NAMALWA (cell line): ENCODE measurements around the gene C19orf38.
A peak's percentile ranks its signal among the peaks of the same experiment; 100 is the strongest.
"Not testable (repeated sequence)": the region's sequence is repeated elsewhere in the genome, so short reads cannot be mapped to it uniquely, and the experiment has no call there.

Source experiments
- DNase-seq: peaks from one replicate; pipeline ENCODE4 v3.0.0-alpha.2; 2015; ENCODE audit warnings: low spot score

The C19orf38 gene

GRCh38 chr19:10823690-10824089 is 24.5 kb upstream of the C19orf38 start:
- DNase-seq = no peak

GRCh38 chr19:10826231-10826630 is 22.0 kb upstream of the C19orf38 start:
- DNase-seq = no peak

- no peak for DNase-seq
Measured at GRCh38 chr19:10826846-10827245, 21.4 kb upstream of the C19orf38 start.

GRCh38 chr19:10828981-10829821 is 19.0 kb upstream of the C19orf38 start:
- peak; percentile 55 for DNase-seq

GRCh38 chr19:10829967-10830366 is 18.2 kb upstream of the C19orf38 start:
- no peak for DNase-seq

- no peak for DNase-seq
Measured at GRCh38 chr19:10830370-10830769, 17.8 kb upstream of the C19orf38 start.

- DNase-seq = no peak
Measured at GRCh38 chr19:10830931-10831779, 17.1 kb upstream of the C19orf38 start.

- no peak for DNase-seq
Measured at GRCh38 chr19:10831987-10832938, 16.0 kb upstream of the C19orf38 start.

GRCh38 chr19:10832939-10833296 is 15.3 kb upstream of the C19orf38 start:
- DNase-seq = no peak

GRCh38 chr19:10835089-10835753 is 13.0 kb upstream of the C19orf38 start:
- DNase-seq = no peak

- DNase-seq = peak; percentile 100
Measured at GRCh38 chr19:10835754-10836478, 12.3 kb upstream of the C19orf38 start, which contains the start of gene TMED1. TMED1 (minus strand) TSS chr19:10836212; CDS start chr19:10836191, 21 bp downstream.

GRCh38 chr19:10836479-10837330 is 11.5 kb upstream of the C19orf38 start:
- DNase-seq = no peak

- not testable (repeated sequence) for DNase-seq
Measured at GRCh38 chr19:10837649-10838048, 10.6 kb upstream of the C19orf38 start.

GRCh38 chr19:10838377-10838776 is 9.8 kb upstream of the C19orf38 start:
- no peak for DNase-seq

- DNase-seq = no peak
Measured at GRCh38 chr19:10839114-10840050, 8.8 kb upstream of the C19orf38 start.

GRCh38 chr19:10842788-10843187 is 5.4 kb upstream of the C19orf38 start:
- DNase-seq = no peak

- no peak for DNase-seq
Measured at GRCh38 chr19:10846500-10847202, 1.6 kb upstream of the C19orf38 start.

- no peak for DNase-seq
Measured at GRCh38 chr19:10850631-10851030, 2.4 kb downstream of the C19orf38 start.
